K562 (cell line): ENCODE measurements around the gene TMC5. TPM values are rescaled to one million over a fixed set of nuclear protein-coding genes. Genes with fewer than 3 reads are reported as not detected.
A peak's percentile ranks its signal among the peaks of the same experiment; 100 is the strongest.

Experiments
- CTCFL ChIP-seq: IDR thresholded peaks from 2 replicates; pipeline ENCODE4 v1.6.1; 2011; ENCODE audit warnings: borderline replicate concordance, low read depth, mild to moderate bottlenecking, moderate library complexity, low read length; ENCODE audit not compliant: insufficient read depth, poor library complexity, severe bottlenecking
- HDAC3 ChIP-seq: fragments of 450-650 bp; IDR thresholded peaks from 2 replicates; pipeline ENCODE4 v1.6.1; 2018; ENCODE audit warnings: borderline replicate concordance, mild to moderate bottlenecking, moderate library complexity; ENCODE audit not compliant: partially characterized antibody
- MBD2 ChIP-seq: sonication (generic); IDR thresholded peaks from 2 replicates; pipeline ENCODE4 v1.6.1; 2016; ENCODE audit warnings: low read depth, borderline replicate concordance
- MCM2 ChIP-seq: fragments of 450-650 bp; IDR thresholded peaks from 2 replicates; pipeline ENCODE4 v1.6.1; 2017; ENCODE audit warnings: low read depth, mild to moderate bottlenecking
- MCM5 ChIP-seq: fragments of 450-650 bp; IDR thresholded peaks from 2 replicates; pipeline ENCODE4 v1.6.1; 2016; ENCODE audit warnings: low read depth
- NCOA2 ChIP-seq, 2 experiments: fragments of 450-650 bp; IDR thresholded peaks; 2 replicates each; pipeline ENCODE4 v1.6.1; 2018; ENCODE audit warnings: mild to moderate bottlenecking in 2 of 2, moderate library complexity in 1 of 2; ENCODE audit not compliant: partially characterized antibody in 2 of 2
- NR1H2 ChIP-seq: sonication (generic); formaldehyde crosslinking; IDR thresholded peaks from 2 replicates; pipeline ENCODE4 v1.4.0; 2020; ENCODE audit warnings: mild to moderate bottlenecking, missing genetic modification reagents
- PRPF4 ChIP-seq: fragments of 200-400 bp; formaldehyde crosslinking; IDR thresholded peaks from one replicate; pipeline ENCODE4 v1.6.1; 2017; ENCODE audit warnings: low read length, low read depth, mild to moderate bottlenecking; ENCODE audit not compliant: insufficient read depth, poor library complexity, severe bottlenecking
- STAT5A ChIP-seq: IDR thresholded peaks from 2 replicates; pipeline ENCODE4 v1.6.1; 2012; ENCODE audit warnings: low read length, inconsistent platforms, borderline replicate concordance
- ZNF174 ChIP-seq: fragments of 250-450 bp; sonication (Bioruptor Pico); IDR thresholded peaks from 2 replicates; pipeline ENCODE4 v1.4.0; 2020; ENCODE audit warnings: mild to moderate bottlenecking
- ZNF407 ChIP-seq: fragments of 450-650 bp; IDR thresholded peaks from 2 replicates; pipeline ENCODE4 v1.6.1; 2016; ENCODE audit warnings: low read depth
- ZSCAN29 ChIP-seq: fragments of 450-650 bp; IDR thresholded peaks from 2 replicates; pipeline ENCODE4 v1.6.1; 2017
- polyA plus RNA-seq, 8 experiments: library from polyadenylated mRNA; depleted of rRNA in 4 of 8; stranded (reverse) in 5 of 8; unstranded in 3 of 8; fragments of >200 nt; fragmentation: Nextera tagmentation in 2 of 8; fragmentation: Illumina TruSeq in 1 of 8; extraction: Ambion mirVana in 2 of 8; extraction: Trizol in 1 of 8; gene quantifications; 2 replicates each; pipeline versions ENCODE4 v1.2.1 to v1.2.3, GENCODE V29; 2011 to 2014; ENCODE audit warnings: inconsistent platforms in 1 of 8, missing spikeins in 1 of 8
- total RNA-seq, 7 experiments: library from RNA; depleted of rRNA in 6 of 7; stranded (reverse); fragments of >200 nt in 6 of 7; fragmentation: Illumina TruSeq in 2 of 7; extraction: Trizol in 2 of 7; gene quantifications; 2 replicates each; pipeline versions ENCODE4 v1.2.1 to v1.2.3, GENCODE V29; 2011 to 2021; ENCODE audit warnings: low replicate concordance in 1 of 7
- TF ChIP-seq, protein P1 (sequence below), 3 experiments: IDR thresholded peaks in 2 of 3; conservative IDR thresholded peaks in 1 of 3; 2 replicates each; pipeline ENCODE4 v1.5.1; 2011 to 2012; ENCODE audit warnings: low read length in 3 of 3, mild to moderate bottlenecking in 3 of 3, control low read depth in 2 of 3, improper control_type of control experiment in 1 of 3, inconsistent platforms in 1 of 3, low read depth in 1 of 3, mixed read lengths in 1 of 3, moderate library complexity in 1 of 3; ENCODE audit not compliant: insufficient read depth in 2 of 3

The TMC5 gene
- total and polyA plus RNA-seq, 9 of the 15 experiments (the other 6 are each of a cell fraction or from before 2014, with no cell fraction given): 0.83 to 2.6 (median 1.6) TPM

DNA sequence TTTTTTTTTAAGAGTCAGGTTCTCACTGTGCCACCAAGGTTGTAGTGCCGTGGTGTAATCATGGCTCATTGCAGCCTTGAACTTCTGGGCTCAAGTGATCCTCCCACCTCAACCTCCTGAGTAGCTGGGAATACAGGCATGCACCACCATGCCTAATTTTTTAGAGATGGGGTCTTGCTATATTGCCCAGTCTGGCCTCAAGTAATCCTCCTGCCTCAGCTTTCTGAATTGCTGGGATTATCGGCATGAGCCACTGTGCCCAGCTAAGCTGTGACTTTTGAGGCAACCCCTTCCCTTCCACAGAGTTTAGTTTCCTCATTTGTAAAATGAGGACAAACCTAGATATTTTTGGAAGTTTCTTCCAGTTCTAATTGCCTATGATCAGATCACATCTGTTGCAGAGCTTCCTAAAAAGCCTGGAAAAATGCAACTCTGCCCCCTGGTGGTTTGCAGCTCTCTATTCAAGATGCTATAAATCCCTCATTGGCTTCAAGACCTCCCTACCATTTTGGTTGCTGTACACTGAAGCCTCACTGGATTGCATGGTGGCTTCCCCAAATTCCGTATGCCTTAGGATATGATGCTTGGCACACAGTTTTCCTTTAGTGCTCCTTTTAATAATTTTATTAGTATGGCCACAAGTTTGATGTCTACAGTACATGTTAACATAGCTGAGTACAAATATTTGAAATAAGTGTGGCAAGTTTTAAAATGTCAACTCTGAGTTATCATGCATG lies 84.9 kb downstream of the TMC5 start (continued):
- TF ChIP-seq CTCFL (peak; percentile 26), ZNF407 (no peak), HDAC3 (no peak), MCM5 (no peak), MBD2 (no peak), ZNF174 (CRISPR knock-in tag) (no peak), MCM2 (no peak), NCOA2 (IDR thresholded peaks at IDR 0.05; ENCODE audit: partially characterized antibody in 2 of 2) (no peak), PRPF4 (no peak), ZSCAN29 (no peak), NR1H2 (CRISPR knock-in tag) (no peak), STAT5A (no peak)
- TF ChIP-seq, protein P1, sequence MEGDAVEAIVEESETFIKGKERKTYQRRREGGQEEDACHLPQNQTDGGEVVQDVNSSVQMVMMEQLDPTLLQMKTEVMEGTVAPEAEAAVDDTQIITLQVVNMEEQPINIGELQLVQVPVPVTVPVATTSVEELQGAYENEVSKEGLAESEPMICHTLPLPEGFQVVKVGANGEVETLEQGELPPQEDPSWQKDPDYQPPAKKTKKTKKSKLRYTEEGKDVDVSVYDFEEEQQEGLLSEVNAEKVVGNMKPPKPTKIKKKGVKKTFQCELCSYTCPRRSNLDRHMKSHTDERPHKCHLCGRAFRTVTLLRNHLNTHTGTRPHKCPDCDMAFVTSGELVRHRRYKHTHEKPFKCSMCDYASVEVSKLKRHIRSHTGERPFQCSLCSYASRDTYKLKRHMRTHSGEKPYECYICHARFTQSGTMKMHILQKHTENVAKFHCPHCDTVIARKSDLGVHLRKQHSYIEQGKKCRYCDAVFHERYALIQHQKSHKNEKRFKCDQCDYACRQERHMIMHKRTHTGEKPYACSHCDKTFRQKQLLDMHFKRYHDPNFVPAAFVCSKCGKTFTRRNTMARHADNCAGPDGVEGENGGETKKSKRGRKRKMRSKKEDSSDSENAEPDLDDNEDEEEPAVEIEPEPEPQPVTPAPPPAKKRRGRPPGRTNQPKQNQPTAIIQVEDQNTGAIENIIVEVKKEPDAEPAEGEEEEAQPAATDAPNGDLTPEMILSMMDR (IDR thresholded peaks at IDR 0.05 in 2 of 3, conservative IDR thresholded peaks at IDR 0.05 in 1 of 3; ENCODE audit: insufficient read depth in 2 of 3, low read depth in 1 of 3, low read length in 3 of 3): peak; percentile 78 to 87 (median 83)
